ENCODE measurements around the gene CETN2. TPM values are rescaled to one million over a fixed set of nuclear protein-coding genes. Genes with fewer than 3 reads are reported as not detected.

The CETN2 gene
- total RNA-seq, 2 donors from 2014 or later: 16.3 to 27.1 TPM

Other genes starting within 250 kb of the CETN2 start
- not detected for gene GABRQ, start 192.9 kb downstream of the CETN2 start, total RNA-seq
- not detected for gene MAGEA3, start 132.0 kb downstream of the CETN2 start, total RNA-seq
- gene CSAG2, start 121.5 kb downstream of the CETN2 start, total RNA-seq: not detected
- gene MAGEA2B, start 116.1 kb downstream of the CETN2 start, total RNA-seq: not detected
- not detected for gene CSAG1, start 97.0 kb downstream of the CETN2 start, total RNA-seq
- gene MAGEA12, start 97.0 kb downstream of the CETN2 start, total RNA-seq: not detected
- not detected for gene MAGEA2, start 76.9 kb downstream of the CETN2 start, total RNA-seq
- gene CSAG3, start 71.5 kb downstream of the CETN2 start, total RNA-seq: not detected
- not detected for gene MAGEA6, start 61.1 kb downstream of the CETN2 start, total RNA-seq
- gene NSDHL, start 306 bp upstream of the CETN2 start, total RNA-seq: 10 to 100 TPM in 1 of 2 donors, 1 to 10 TPM in 1; 5.3 to 23.1 TPM
- gene ZNF185, start 67.3 kb upstream of the CETN2 start, total RNA-seq: 1 to 10 TPM; 8.1 to 8.5 TPM
- gene PNMA5, start 163.4 kb upstream of the CETN2 start, total RNA-seq: not detected
- under 1 TPM in 1 of 2 donors, not detected in 1; 0.56 TPM for gene PNMA3, start 225.7 kb upstream of the CETN2 start, total RNA-seq
- gene PNMA6A, start 241.7 kb upstream of the CETN2 start, total RNA-seq: 1 to 10 TPM; 8.1 to 8.7 TPM

Data from thoracic aorta (tissue), 2 donors.